ENCODE results near the gene COQ10B.

The COQ10B gene

GRCh38 chr2:197499594-197500502 lies 46.5 kb downstream of the COQ10B start, which contains the start of the genes HSPD1 and HSPE1:
TSS of gene HSPD1 (minus strand) at chr2:197499840. CDS start at chr2:197498848, 992 bp downstream.
TSS of gene HSPE1 (plus strand) at chr2:197500379. CDS start at chr2:197500437, 58 bp downstream.
- peak; percentile 91 to 93 for DNase-seq (ENCODE audit: extremely low read depth in 1 of 2, low read depth in 1 of 2)

GRCh38 chr2:197500503-197501131 lies 47.3 kb downstream of the COQ10B start:
- DNase-seq (ENCODE audit: extremely low read depth in 1 of 2, low read depth in 1 of 2) = no peak

GRCh38 chr2:197502201-197502600 lies 48.8 kb downstream of the COQ10B start:
- no peak for DNase-seq (ENCODE audit: extremely low read depth in 1 of 2, low read depth in 1 of 2)

- no peak for DNase-seq (ENCODE audit: extremely low read depth in 1 of 2, low read depth in 1 of 2)
Observed at GRCh38 chr2:197502685-197503084, 49.3 kb downstream of the COQ10B start.

GRCh38 chr2:197504000-197504399 lies 50.6 kb downstream of the COQ10B start:
- DNase-seq (ENCODE audit: extremely low read depth in 1 of 2, low read depth in 1 of 2) = no peak

GRCh38 chr2:197504512-197504911 lies 51.2 kb downstream of the COQ10B start:
- DNase-seq (ENCODE audit: extremely low read depth in 1 of 2, low read depth in 1 of 2) = no peak

GRCh38 chr2:197506658-197507057 lies 53.3 kb downstream of the COQ10B start:
- DNase-seq (ENCODE audit: extremely low read depth in 1 of 2, low read depth in 1 of 2) = no peak

- DNase-seq (ENCODE audit: extremely low read depth in 1 of 2, low read depth in 1 of 2) = no peak
Observed at GRCh38 chr2:197513915-197514314, 60.6 kb downstream of the COQ10B start.

- no peak for DNase-seq (ENCODE audit: extremely low read depth in 1 of 2, low read depth in 1 of 2)
Observed at GRCh38 chr2:197514754-197515153, 61.4 kb downstream of the COQ10B start.

- DNase-seq (ENCODE audit: extremely low read depth in 1 of 2, low read depth in 1 of 2) = no peak
Observed at GRCh38 chr2:197515315-197515738, 62.0 kb downstream of the COQ10B start.

- peak; percentile 79 to 93 for DNase-seq (ENCODE audit: extremely low read depth in 1 of 2, low read depth in 1 of 2)
Observed at GRCh38 chr2:197515739-197516392, 62.5 kb downstream of the COQ10B start, which contains the start of gene MOB4. TSS of gene MOB4 (plus strand) at chr2:197516066. CDS start at chr2:197516087, 21 bp downstream.

- peak in 1 of 2 donors; percentile 11 for DNase-seq (ENCODE audit: extremely low read depth in 1 of 2, low read depth in 1 of 2)
Observed at GRCh38 chr2:197516393-197516761, 63.0 kb downstream of the COQ10B start.

GRCh38 chr2:197517150-197517549 lies 63.8 kb downstream of the COQ10B start:
- DNase-seq (ENCODE audit: extremely low read depth in 1 of 2, low read depth in 1 of 2) = no peak
